ENCODE data around the gene ZSWIM5. TPM values are rescaled to one million over a fixed set of nuclear protein-coding genes. Genes with fewer than 3 reads are reported as not detected.
"Not testable (repeated sequence)": the region's sequence is repeated elsewhere in the genome, so short reads cannot be mapped to it uniquely, and the experiment has no call there.

Gene ZSWIM5
- total RNA-seq, 3 donors from 2014 or later (not counting 1 experiment from before 2014, with no cell fraction given) = 1.1 to 2.3 (median 1.3) TPM

DNA sequence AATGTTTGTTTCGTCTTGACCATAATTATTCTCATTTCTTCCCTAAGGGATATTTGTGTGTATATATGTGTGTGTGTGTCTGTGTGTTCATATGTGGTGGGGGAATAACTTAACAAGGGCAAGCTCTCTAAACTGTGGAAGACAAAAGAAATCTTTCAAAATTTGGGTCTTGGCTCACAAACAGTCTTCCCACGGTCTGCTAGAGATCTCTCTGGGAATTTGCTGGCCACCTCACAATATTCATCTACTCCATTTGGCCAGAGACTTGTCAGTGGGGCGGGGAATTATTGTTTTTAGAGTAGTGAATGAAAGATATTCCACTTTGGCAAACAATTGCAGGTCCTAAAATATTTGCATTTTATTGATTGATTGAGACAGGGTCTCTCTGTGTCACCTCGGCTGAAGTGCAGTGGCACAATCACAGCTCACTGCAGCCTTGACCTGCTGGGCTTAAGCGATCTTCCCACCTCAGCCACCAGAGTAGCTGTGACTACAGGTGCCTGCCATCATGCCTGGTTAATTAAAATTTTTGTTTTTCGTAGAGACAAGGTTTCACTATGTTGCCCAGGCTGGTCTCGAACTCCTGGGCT is 212.0 kb downstream of the ZSWIM5 start:
- Histone ChIP-seq H3K27ac (ENCODE audit: low read length) (no peak overlapping the region), H3K4me3 (ENCODE audit: low read length) (no peak overlapping the region), H3K36me3 (ENCODE audit: control insufficient read depth, insufficient read depth, low read length) (no peaks in the 10 kb centered on the region), H3K9me3 (ENCODE audit: control insufficient read depth, insufficient read depth, low read length) (no peaks in the 10 kb centered on the region), H3K27me3 (ENCODE audit: control insufficient read depth, insufficient read depth, low read length) (no peaks in the 10 kb centered on the region), H3K4me1 (ENCODE audit: control insufficient read depth, insufficient read depth, low read length) (no peaks in the 10 kb centered on the region)
- DNase-seq (no peak), ATAC-seq (no peak)
- H3K9me3 Mint-ChIP-seq = no peaks in the 10 kb centered on the region
- H3K27ac Mint-ChIP-seq = no peak overlapping the region
- 90% methylated on average over 5 of the region's 7 CpGs for WGBS (ENCODE audit: insufficient coverage)
- intact Hi-C loops (cut with micrococcal nuclease) = no loop called here
- TF ChIP-seq, protein P1, sequence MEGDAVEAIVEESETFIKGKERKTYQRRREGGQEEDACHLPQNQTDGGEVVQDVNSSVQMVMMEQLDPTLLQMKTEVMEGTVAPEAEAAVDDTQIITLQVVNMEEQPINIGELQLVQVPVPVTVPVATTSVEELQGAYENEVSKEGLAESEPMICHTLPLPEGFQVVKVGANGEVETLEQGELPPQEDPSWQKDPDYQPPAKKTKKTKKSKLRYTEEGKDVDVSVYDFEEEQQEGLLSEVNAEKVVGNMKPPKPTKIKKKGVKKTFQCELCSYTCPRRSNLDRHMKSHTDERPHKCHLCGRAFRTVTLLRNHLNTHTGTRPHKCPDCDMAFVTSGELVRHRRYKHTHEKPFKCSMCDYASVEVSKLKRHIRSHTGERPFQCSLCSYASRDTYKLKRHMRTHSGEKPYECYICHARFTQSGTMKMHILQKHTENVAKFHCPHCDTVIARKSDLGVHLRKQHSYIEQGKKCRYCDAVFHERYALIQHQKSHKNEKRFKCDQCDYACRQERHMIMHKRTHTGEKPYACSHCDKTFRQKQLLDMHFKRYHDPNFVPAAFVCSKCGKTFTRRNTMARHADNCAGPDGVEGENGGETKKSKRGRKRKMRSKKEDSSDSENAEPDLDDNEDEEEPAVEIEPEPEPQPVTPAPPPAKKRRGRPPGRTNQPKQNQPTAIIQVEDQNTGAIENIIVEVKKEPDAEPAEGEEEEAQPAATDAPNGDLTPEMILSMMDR (IDR thresholded peaks at IDR 0.05) = no peak
- H3K36me3 Mint-ChIP-seq = no peaks in the 10 kb centered on the region
- H3K27me3 Mint-ChIP-seq (ENCODE audit: low read depth in 2 of 2) = peaks cover 0 to 5% of the 10 kb centered on the region in 2 donors
- no peaks in the 10 kb centered on the region for H3K4me1 Mint-ChIP-seq
- no peak overlapping the region for H3K4me3 Mint-ChIP-seq

DNA sequence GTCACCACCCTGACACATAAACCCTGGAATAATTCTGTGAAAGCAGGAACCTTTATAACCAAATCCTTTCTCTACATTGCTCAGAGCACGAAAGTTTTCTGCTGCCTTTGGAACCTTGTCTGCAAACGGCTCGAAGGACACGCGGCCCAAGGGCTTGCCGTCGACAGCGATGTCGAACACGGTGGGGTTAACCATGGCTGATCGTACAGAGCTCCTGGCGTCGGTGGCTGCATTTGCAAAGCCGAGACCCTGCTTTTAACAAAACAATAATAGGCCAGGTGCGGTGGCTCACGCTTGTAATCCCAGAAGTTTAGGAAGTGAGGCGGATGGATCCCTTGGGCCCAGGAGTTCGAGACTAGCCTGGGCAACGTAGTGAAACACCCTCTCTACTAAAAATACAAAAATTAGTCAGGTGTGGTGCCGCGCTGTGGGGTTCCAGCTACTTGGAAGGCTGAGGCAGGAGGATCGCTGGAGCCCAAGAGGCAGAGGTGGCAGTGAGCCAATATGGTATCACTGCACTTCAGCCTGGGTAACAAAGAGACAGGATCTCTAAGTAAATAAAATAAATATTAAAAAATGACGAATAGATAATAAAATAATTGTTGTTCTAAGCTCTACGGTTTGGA is 217.8 kb downstream of the ZSWIM5 start:
- ATAC-seq (no peak), DNase-seq (no peak)
- peak overlapping the region; percentile 28 for H3K4me3 Mint-ChIP-seq

DNA sequence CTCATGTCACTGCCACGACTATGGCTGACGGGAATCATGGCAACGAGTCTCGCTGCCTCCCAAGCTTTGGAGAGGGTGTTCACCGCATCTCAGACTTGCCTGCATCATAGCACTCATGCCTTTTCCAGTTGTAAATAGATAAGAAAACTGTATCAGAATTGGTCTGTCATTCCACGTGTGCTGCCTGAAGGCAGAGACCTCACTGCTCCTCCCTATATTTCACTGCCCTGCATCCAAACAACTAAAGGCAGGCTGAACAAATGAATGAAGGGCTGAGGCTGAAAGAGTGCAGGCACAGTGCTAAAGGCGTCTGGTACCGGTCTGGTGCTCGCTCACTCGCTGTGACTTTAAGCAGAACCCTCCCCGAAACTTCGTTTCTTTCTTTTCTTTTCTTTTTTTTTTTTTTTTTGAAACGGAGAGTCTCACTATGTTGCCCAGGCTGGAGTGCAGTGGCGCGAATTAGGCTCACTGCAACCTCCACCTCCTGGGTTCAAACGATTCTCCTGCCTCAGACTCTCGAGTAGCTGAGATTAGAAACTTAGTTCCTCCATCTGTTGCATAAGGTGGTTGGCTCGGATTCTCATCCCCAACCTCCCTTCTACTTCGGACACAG is 220.6 kb downstream of the ZSWIM5 start:
- Histone ChIP-seq H3K4me3 (ENCODE audit: low read length) (peak overlapping the region; percentile 66), H3K9me3 (ENCODE audit: control insufficient read depth, insufficient read depth, low read length) (no peaks in the 10 kb centered on the region), H3K27ac (ENCODE audit: low read length) (peak overlapping the region; percentile 5), H3K36me3 (ENCODE audit: control insufficient read depth, insufficient read depth, low read length) (no peaks in the 10 kb centered on the region), H3K4me1 (ENCODE audit: control insufficient read depth, insufficient read depth, low read length) (peaks cover 19% of the 10 kb centered on the region), H3K27me3 (ENCODE audit: control insufficient read depth, insufficient read depth, low read length) (no peaks in the 10 kb centered on the region)
- Mint-ChIP-seq H3K36me3 (peaks cover 3% of the 10 kb centered on the region), H3K9me3 (no peaks in the 10 kb centered on the region), H3K27ac (peak overlapping the region; percentile 89 to 94), H3K4me1 (peaks cover 17 to 18% of the 10 kb centered on the region in 2 donors), H3K4me3 (peak overlapping the region; percentile 99), H3K27me3 (ENCODE audit: low read depth in 2 of 2) (no peaks in the 10 kb centered on the region)
- DNase-seq (no peak), ATAC-seq (no peak)
- TF ChIP-seq, protein P1 (IDR thresholded peaks at IDR 0.05) = no peak
- 12% methylated on average over 19 of the region's 19 CpGs for WGBS (ENCODE audit: insufficient coverage)
- intact Hi-C loops (cut with micrococcal nuclease) = loop anchor here (1.0 kb wide), 2 partner anchors 25 to 255 kb away; partner anchors contain the start of genes HECTD3 and RNU5D-1

More for the DNA sequence above, 217.8 kb downstream of the ZSWIM5 start:
- Histone ChIP-seq H3K9me3 (ENCODE audit: control insufficient read depth, insufficient read depth, low read length) (no peaks in the 10 kb centered on the region), H3K36me3 (ENCODE audit: control insufficient read depth, insufficient read depth, low read length) (no peaks in the 10 kb centered on the region), H3K4me3 (ENCODE audit: low read length) (no peak overlapping the region), H3K27ac (ENCODE audit: low read length) (no peak overlapping the region), H3K4me1 (ENCODE audit: control insufficient read depth, insufficient read depth, low read length) (peaks cover 19% of the 10 kb centered on the region), H3K27me3 (ENCODE audit: control insufficient read depth, insufficient read depth, low read length) (no peaks in the 10 kb centered on the region)
- no peaks in the 10 kb centered on the region for H3K27me3 Mint-ChIP-seq (ENCODE audit: low read depth in 2 of 2)
- H3K4me1 Mint-ChIP-seq = peaks cover 17 to 18% of the 10 kb centered on the region in 2 donors
- intact Hi-C loops (cut with micrococcal nuclease) = no loop called here
- no peak overlapping the region for H3K27ac Mint-ChIP-seq
- H3K36me3 Mint-ChIP-seq = no peaks in the 10 kb centered on the region
- TF ChIP-seq, protein P1 (IDR thresholded peaks at IDR 0.05) = no peak
- H3K9me3 Mint-ChIP-seq = no peaks in the 10 kb centered on the region
- 95% methylated on average over 23 of the region's 24 CpGs for WGBS (ENCODE audit: insufficient coverage)

DNA sequence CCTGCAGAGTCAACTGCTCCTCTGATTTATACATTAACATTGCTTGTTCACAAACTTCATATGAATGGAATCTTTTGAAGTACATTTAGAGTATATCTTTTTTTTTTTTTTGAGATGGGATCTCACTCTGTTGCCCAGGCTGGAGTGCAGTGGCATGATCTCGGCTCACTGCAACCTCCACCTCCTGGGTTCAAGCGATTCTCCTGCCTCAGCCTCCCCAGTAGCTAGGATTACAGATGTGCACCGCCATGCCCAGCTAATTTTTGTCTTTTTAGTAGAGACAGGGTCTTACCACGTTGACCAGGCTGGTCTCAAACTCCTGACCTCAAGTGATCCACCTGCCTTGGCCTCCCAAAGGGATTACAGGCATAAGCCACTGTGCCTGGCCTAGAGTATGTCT is 229.0 kb downstream of the ZSWIM5 start:
- H3K4me1 ChIP-seq (ENCODE audit: control insufficient read depth, insufficient read depth, low read length); H3K27ac Mint-ChIP-seq; H3K27me3 ChIP-seq (ENCODE audit: control insufficient read depth, insufficient read depth, low read length); H3K27ac ChIP-seq (ENCODE audit: low read length); DNase-seq; H3K4me3 ChIP-seq (ENCODE audit: low read length); intact Hi-C loops (cut with micrococcal nuclease); H3K9me3 Mint-ChIP-seq; H3K4me3 Mint-ChIP-seq; H3K27me3 Mint-ChIP-seq (ENCODE audit: low read depth in 2 of 2); ATAC-seq; H3K9me3 ChIP-seq (ENCODE audit: control insufficient read depth, insufficient read depth, low read length): not testable (repeated sequence)
- WGBS (ENCODE audit: insufficient coverage) = 95% methylated on average over 2 of the region's 4 CpGs
- H3K36me3 ChIP-seq (ENCODE audit: control insufficient read depth, insufficient read depth, low read length) = peaks cover 35% of the 10 kb centered on the region
- Mint-ChIP-seq H3K4me1 (peaks cover 0 to 13% of the 10 kb centered on the region in 2 donors), H3K36me3 (peaks cover 30% of the 10 kb centered on the region)
